Measurements from ENCODE around the gene SOHLH2. TPM values are rescaled to one million over a fixed set of nuclear protein-coding genes. Genes with fewer than 3 reads are reported as not detected.

SOHLH2 gene
- total and polyA plus RNA-seq, 2 of the 4 experiments (the other 2 are of a cell fraction) = 0.17 to 0.18 TPM

DNA sequence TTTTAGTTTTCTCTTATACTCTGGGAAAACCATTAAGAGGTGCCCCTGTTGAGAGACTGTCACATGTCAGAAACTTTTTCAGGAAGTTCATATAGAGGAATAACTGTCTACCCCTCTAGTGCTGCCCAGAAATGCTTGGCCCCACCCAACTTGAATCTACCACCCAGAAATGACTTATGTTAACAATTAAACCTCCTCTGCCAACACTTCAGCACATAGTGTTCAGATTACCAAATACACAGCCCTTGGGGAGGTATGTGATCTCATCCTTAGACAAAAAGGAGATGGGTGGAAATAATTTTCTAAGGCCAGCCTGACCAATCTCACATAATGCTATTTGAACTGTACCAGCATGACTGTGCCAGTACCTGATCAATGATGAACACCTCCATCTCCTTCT, 47.6 kb upstream of the SOHLH2 start:
- Histone ChIP-seq H3K27ac (ENCODE audit: insufficient read depth, low read length) (no peak overlapping the region), H3K9me1 (ENCODE audit: insufficient read depth, low read length) (no peaks in the 10 kb centered on the region), H4K20me1 (ENCODE audit: insufficient read depth, low read length) (no peaks in the 10 kb centered on the region), H3K23ac (ENCODE audit: low read depth, low read length) (no peak overlapping the region), H3K79me1 (ENCODE audit: low read depth in 1 of 2, low read length in 2 of 2) (no peaks in the 10 kb centered on the region), H2AK9ac (replicated peaks; ENCODE audit: low read depth, low read length, poor library complexity) (no peak overlapping the region), H3K4me2 (ENCODE audit: low read depth, low read length) (no peak overlapping the region), H4K8ac (ENCODE audit: low read depth in 2 of 2, low read length in 2 of 2) (no peak overlapping the region), H2AFZ (replicated peaks; ENCODE audit: low read length, poor library complexity) (no peak overlapping the region), H3K36me3 (ENCODE audit: control insufficient read depth, insufficient read depth, low read length) (no peaks in the 10 kb centered on the region), H3K4me3 (ENCODE audit: insufficient read depth, low read depth, low read length) (no peak overlapping the region), H4K91ac (ENCODE audit: insufficient read depth, low read depth, low read length) (no peak overlapping the region), H3K4ac (ENCODE audit: low read depth, low read length) (no peak overlapping the region), H2AK5ac (ENCODE audit: low read depth, low read length) (no peak overlapping the region), H3K27me3 (ENCODE audit: control insufficient read depth, insufficient read depth, low read length) (no peaks in the 10 kb centered on the region), H3K9me3 (ENCODE audit: control insufficient read depth, insufficient read depth, low read length) (no peaks in the 10 kb centered on the region), H2BK20ac (ENCODE audit: low read depth, low read length) (no peak overlapping the region), H4K5ac (ENCODE audit: low read depth, low read length) (no peak overlapping the region), H3K18ac (ENCODE audit: low read depth, low read length) (no peak overlapping the region), H3K9ac (ENCODE audit: low read depth, low read length) (no peak overlapping the region), H3K4me1 (ENCODE audit: control insufficient read depth, insufficient read depth, low read length) (no peaks in the 10 kb centered on the region), H2BK120ac (ENCODE audit: low read depth, low read length) (no peak overlapping the region), H3K56ac (ENCODE audit: extremely low read depth, insufficient read depth, low read length) (no peak overlapping the region), H2BK5ac (ENCODE audit: low read depth, low read length, poor library complexity, severe bottlenecking) (no peak overlapping the region), H2BK15ac (ENCODE audit: low read depth, low read length) (no peak overlapping the region), H3K14ac (replicated peaks; ENCODE audit: low read depth, low read length) (no peak overlapping the region)
- ChIA-PET POLR2A (ENCODE audit: unreplicated experiment) (no interaction called here), CTCF (interaction anchor here (1.5 kb wide), 1 partner anchor 11 kb away, joined by 3 read pairs; no protein-coding TSS in a partner anchor)
- ATAC-seq (ENCODE audit: low read depth) (no peak), DNase-seq (no peak)
- BruUV-seq (replicated peaks) = no TSS peak
- TF ChIP-seq RAD21 (IDR thresholded peaks at IDR 0.05; ENCODE audit: low read length) = no peak
- TF ChIP-seq, protein P1, sequence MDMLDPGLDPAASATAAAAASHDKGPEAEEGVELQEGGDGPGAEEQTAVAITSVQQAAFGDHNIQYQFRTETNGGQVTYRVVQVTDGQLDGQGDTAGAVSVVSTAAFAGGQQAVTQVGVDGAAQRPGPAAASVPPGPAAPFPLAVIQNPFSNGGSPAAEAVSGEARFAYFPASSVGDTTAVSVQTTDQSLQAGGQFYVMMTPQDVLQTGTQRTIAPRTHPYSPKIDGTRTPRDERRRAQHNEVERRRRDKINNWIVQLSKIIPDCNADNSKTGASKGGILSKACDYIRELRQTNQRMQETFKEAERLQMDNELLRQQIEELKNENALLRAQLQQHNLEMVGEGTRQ (IDR thresholded peaks at IDR 0.05; ENCODE audit: low read depth, low read length) = no peak
- intact Hi-C loops (cut with micrococcal nuclease) (no loop called here), dilution Hi-C loops (cut with HindIII; ENCODE audit: low sequenced_read_pairs, unreplicated experiment) (no loop called here), in situ Hi-C loops (cut with MboI; ENCODE audit: low sequenced_read_pairs) (no loop called here)
